Measurements from ENCODE around the gene ADGRG6. TPM values are rescaled to one million over a fixed set of nuclear protein-coding genes. Genes with fewer than 3 reads are reported as not detected.

ADGRG6 gene
- total RNA-seq, 2 donors from 2014 or later: 7.5 to 38.6 TPM

DNA sequence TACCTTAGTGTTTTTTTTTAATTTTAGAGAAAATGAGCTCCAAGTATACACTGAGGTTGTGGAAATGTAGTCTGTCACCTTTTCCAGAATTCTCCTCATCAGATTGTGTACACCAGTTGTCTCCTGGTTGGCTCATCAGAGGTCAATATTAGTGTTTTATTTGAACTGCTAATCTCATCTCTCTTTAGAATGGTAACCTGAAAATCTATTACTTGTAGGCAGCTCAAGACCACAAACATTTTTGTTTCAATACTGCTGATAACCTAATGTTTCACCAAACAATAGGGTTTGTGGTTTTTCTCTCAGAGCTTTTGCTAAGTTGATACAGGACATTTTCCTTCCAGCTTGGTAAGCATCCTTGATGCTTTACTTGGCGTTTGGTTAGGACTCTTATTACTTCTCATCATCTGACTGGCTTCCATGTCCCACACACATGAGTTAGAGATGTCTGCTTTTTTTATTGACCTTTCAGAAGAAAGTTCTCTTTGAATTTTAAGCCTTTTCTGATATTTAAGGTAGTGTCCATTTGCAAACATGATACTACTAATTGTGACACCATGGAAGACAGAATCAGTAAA, 15.1 kb downstream of the ADGRG6 start:
- no peak overlapping the region for H3K4me3 ChIP-seq
- H3K9me3 ChIP-seq: no peaks in the 10 kb centered on the region
- H3K36me3 ChIP-seq (replicated peaks in 1 of 2; ENCODE audit: insufficient read depth in 1 of 2, low read depth in 2 of 2): no peaks in the 10 kb centered on the region
- H3K27me3 ChIP-seq: no peaks in the 10 kb centered on the region
- intact Hi-C loops (cut with DNase I): no loop called here
- no peak for DNase-seq
- no peak for ATAC-seq
- WGBS, 2 donors: 56 to 66% methylated on average over 1 of the region's 1 CpG
- H3K4me1 ChIP-seq: no peaks in the 10 kb centered on the region
- H3K27ac ChIP-seq: no peak overlapping the region
- TF ChIP-seq POLR2A (IDR thresholded peaks at IDR 0.05): no peak
- TF ChIP-seq, protein P1, sequence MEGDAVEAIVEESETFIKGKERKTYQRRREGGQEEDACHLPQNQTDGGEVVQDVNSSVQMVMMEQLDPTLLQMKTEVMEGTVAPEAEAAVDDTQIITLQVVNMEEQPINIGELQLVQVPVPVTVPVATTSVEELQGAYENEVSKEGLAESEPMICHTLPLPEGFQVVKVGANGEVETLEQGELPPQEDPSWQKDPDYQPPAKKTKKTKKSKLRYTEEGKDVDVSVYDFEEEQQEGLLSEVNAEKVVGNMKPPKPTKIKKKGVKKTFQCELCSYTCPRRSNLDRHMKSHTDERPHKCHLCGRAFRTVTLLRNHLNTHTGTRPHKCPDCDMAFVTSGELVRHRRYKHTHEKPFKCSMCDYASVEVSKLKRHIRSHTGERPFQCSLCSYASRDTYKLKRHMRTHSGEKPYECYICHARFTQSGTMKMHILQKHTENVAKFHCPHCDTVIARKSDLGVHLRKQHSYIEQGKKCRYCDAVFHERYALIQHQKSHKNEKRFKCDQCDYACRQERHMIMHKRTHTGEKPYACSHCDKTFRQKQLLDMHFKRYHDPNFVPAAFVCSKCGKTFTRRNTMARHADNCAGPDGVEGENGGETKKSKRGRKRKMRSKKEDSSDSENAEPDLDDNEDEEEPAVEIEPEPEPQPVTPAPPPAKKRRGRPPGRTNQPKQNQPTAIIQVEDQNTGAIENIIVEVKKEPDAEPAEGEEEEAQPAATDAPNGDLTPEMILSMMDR (IDR thresholded peaks at IDR 0.05): no peak

DNA sequence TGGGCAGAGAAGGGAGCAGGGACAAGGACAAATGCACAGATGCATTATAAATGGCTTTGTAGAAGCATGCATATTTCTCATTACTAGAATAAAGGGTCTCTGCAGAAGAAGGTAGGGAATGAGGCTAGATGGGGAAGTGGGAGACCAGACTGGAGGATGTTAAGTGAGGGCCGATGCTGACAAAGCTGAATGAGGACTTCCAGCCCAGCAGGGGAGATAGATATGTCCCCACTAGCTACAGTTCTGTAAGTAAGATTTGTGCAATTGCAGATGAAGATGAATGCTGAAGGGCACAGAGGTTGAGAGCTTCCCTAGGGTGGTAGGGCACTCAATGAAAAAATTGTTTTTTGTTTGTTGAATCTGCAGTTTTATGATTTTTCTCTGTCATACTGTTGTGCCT, 16.9 kb downstream of the ADGRG6 start:
- DNase-seq (no peak), ATAC-seq (no peak)
- H3K27me3 ChIP-seq: no peaks in the 10 kb centered on the region
- intact Hi-C loops (cut with DNase I): no loop called here
- no peak overlapping the region for H3K4me3 ChIP-seq
- 68 to 71% methylated on average over 1 of the region's 1 CpG for WGBS, 2 donors
- no peaks in the 10 kb centered on the region for H3K36me3 ChIP-seq (replicated peaks in 1 of 2; ENCODE audit: insufficient read depth in 1 of 2, low read depth in 2 of 2)
- H3K4me1 ChIP-seq: no peaks in the 10 kb centered on the region
- H3K9me3 ChIP-seq: no peaks in the 10 kb centered on the region
- TF ChIP-seq POLR2A (IDR thresholded peaks at IDR 0.05): no peak
- no peak overlapping the region for H3K27ac ChIP-seq

DNA sequence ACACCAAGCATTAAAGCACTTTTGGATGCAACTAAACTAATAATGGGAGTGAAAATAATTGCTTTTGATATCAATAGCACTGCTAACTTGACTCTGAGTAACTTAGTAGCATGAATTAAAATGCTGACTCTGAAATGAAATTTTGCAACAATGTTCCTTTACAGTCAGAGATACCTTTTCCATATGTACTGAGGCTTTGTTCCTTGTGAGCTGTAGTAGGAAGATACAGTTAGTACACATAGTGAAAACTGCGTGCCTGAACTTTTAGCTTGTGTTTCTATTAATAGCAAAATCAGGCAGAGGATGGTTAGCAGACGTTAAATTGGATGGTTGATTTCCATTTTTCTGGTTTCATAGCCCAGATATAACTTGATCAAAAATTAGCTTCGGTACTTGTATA, 18.6 kb downstream of the ADGRG6 start:
- Histone ChIP-seq H3K4me1 (no peaks in the 10 kb centered on the region), H3K27me3 (no peaks in the 10 kb centered on the region), H3K36me3 (replicated peaks in 1 of 2; ENCODE audit: insufficient read depth in 1 of 2, low read depth in 2 of 2) (no peaks in the 10 kb centered on the region), H3K4me3 (no peak overlapping the region), H3K27ac (no peak overlapping the region), H3K9me3 (no peaks in the 10 kb centered on the region)
- DNase-seq (no peak), ATAC-seq (no peak)
- 69 to 70% methylated on average over 3 of the region's 3 CpGs for WGBS, 2 donors
- intact Hi-C loops (cut with DNase I): no loop called here
- TF ChIP-seq POLR2A (IDR thresholded peaks at IDR 0.05): no peak
- TF ChIP-seq, protein P1 (IDR thresholded peaks at IDR 0.05): no peak

DNA sequence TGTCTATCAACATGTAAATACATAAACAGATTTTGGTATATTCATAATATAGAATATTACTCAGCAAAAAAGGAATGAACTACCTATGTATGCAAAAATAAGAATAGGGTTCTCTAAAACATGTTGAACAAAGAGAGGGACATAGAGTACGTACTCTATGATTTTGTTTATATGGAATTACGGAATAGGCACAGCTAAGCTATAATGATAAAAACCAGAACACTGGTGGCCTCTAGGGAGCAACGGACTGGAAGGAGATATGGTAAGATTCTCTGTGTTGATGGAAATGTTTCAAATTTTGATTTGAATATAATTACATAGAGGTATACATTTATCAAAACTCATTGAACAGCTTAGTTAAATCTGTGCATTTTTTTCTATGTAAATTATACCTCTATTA, 19.6 kb downstream of the ADGRG6 start:
- Histone ChIP-seq H3K9me3 (no peaks in the 10 kb centered on the region), H3K27me3 (no peaks in the 10 kb centered on the region), H3K27ac (no peak overlapping the region), H3K4me1 (no peaks in the 10 kb centered on the region), H3K4me3 (no peak overlapping the region), H3K36me3 (replicated peaks in 1 of 2; ENCODE audit: insufficient read depth in 1 of 2, low read depth in 2 of 2) (no peaks in the 10 kb centered on the region)
- TF ChIP-seq, protein P1 (IDR thresholded peaks at IDR 0.05): no peak
- TF ChIP-seq POLR2A (IDR thresholded peaks at IDR 0.05): no peak
- 73% methylated on average over 3 of the region's 3 CpGs for WGBS, 2 donors
- DNase-seq (no peak), ATAC-seq (no peak)
- intact Hi-C loops (cut with DNase I): no loop called here

DNA sequence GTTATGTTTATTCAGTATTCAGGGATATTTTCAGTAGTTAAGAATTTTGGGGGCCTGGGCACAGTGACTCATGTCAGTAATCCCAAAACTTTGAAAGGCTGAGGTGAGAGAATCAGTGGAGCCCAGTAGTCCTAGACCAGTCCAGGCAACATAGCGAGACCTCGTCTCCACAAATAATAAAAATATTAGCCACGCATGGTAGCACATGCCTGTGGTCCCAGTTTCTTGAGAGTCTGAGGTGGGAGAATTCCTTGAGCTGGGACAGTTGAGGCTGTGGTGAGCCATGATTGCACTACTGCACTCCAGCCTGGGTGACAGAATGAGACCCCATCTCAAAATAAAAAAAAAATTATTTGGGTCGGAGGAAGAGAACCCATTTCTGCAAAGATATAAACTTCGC, 20.3 kb downstream of the ADGRG6 start:
- no peak for ATAC-seq
- H3K27ac ChIP-seq: no peak overlapping the region
- no peaks in the 10 kb centered on the region for H3K27me3 ChIP-seq
- 89 to 90% methylated on average over 5 of the region's 5 CpGs for WGBS, 2 donors
- H3K4me1 ChIP-seq: no peaks in the 10 kb centered on the region
- no peak for TF ChIP-seq POLR2A (IDR thresholded peaks at IDR 0.05)
- intact Hi-C loops (cut with DNase I): no loop called here
- no peaks in the 10 kb centered on the region for H3K9me3 ChIP-seq
- no peak overlapping the region for H3K4me3 ChIP-seq
- H3K36me3 ChIP-seq (replicated peaks in 1 of 2; ENCODE audit: insufficient read depth in 1 of 2, low read depth in 2 of 2): no peaks in the 10 kb centered on the region
- no peak for DNase-seq

DNA sequence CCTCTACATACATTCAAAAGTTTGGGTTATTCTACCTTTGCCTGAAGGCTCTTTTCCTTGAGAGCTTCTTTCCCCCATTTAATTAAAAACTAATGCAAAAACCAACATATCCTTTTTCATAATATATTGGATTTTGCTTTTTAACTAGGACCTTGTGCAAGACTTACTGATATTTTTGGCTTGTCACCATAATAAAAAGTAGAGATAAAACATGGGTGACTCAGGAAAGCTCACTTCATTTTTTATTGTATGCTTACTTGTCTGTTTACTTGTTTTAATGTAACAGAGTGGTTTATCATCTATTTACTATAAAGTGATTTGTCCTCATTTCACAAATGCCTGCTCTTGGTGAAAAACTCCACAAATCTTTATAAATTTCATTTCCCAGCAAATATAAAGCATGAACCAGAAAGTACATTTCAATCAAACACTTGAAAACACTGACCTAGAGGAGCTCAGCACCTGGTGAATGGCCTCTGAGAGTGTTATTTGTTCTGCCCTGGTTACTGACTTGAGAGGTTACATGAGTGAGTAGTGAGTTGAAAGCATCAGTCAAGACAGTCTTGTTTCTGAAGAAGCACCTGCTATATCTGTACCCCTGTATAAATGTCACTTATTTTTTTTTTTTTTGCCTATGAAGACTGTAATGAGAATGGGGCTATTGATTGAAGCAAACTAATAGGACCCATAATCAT, 20.8 kb downstream of the ADGRG6 start:
- no peak for ATAC-seq
- intact Hi-C loops (cut with DNase I): no loop called here
- DNase-seq: no peak

More for the DNA sequence above, 20.8 kb downstream of the ADGRG6 start:
- no peaks in the 10 kb centered on the region for H3K4me1 ChIP-seq
- no peak overlapping the region for H3K27ac ChIP-seq
- no peaks in the 10 kb centered on the region for H3K27me3 ChIP-seq
- TF ChIP-seq, protein P1 (IDR thresholded peaks at IDR 0.05): no peak
- no peak for TF ChIP-seq POLR2A (IDR thresholded peaks at IDR 0.05)
- H3K4me3 ChIP-seq: no peak overlapping the region
- no peaks in the 10 kb centered on the region for H3K36me3 ChIP-seq (replicated peaks in 1 of 2; ENCODE audit: insufficient read depth in 1 of 2, low read depth in 2 of 2)
- H3K9me3 ChIP-seq: no peaks in the 10 kb centered on the region

All from body of pancreas (tissue), 4 donors.